Mucosa of descending colon (tissue), 3 donors: ENCODE results near the gene IRF1. TPM values are rescaled to one million over a fixed set of nuclear protein-coding genes. Genes with fewer than 3 reads are reported as not detected.
"Not testable (repeated sequence)": the region's sequence is repeated elsewhere in the genome, so short reads cannot be mapped to it uniquely, and the experiment has no call there.

Experiments
- ATAC-seq: fragments of 200-7000 bp; cut with Tn5 transposase; one replicate; pipeline ENCODE4 v1.9.1; 2020; ENCODE audit warnings: mild to moderate bottlenecking, moderate library complexity
- DNase-seq, 3 donors: peaks; one replicate each; pipeline ENCODE4 v3.0.0-alpha.2; 2020
- H3K36me3 ChIP-seq: fragments of 200-600 bp; one replicate; pipeline ENCODE4 v1.8.0; 2021; ENCODE audit warnings: low read depth, mild to moderate bottlenecking
- H3K4me1 ChIP-seq: fragments of 200-600 bp; one replicate; pipeline ENCODE4 v1.8.0; 2021; ENCODE audit warnings: low read depth, mild to moderate bottlenecking
- H3K4me3 ChIP-seq: fragments of 200-600 bp; one replicate; pipeline ENCODE4 v1.8.0; 2021; ENCODE audit warnings: mild to moderate bottlenecking
- H3K9me3 ChIP-seq: fragments of 200-600 bp; one replicate; pipeline ENCODE4 v1.8.0; 2021; ENCODE audit warnings: mild to moderate bottlenecking
- intact Hi-C, 2 donors: fragments of 100-400 bp; cut with DNase I in 1 of 2; cut with micrococcal nuclease in 1 of 2; formaldehyde crosslinking; loops; one replicate each; pipeline versions ENCODE4 v1.11.0 to v1.11.1; 2022; cut with DNase I, micrococcal nuclease
- total RNA-seq, 3 donors: library from RNA; stranded (reverse); fragmentation: NEBNext Ultra II Directional in 2 of 3; extraction: Animal tissue kit (Norgen Biotek cat#: 25700) in 2 of 3; gene quantifications; one replicate each; pipeline versions ENCODE4 v1.2.1 to v1.2.4, GENCODE V29; 2021 to 2023
- TF ChIP-seq, protein P1 (sequence below): fragments of 200-600 bp; IDR thresholded peaks from one replicate; pipeline ENCODE4 v1.8.0; 2022; ENCODE audit warnings: antibody characterized with exemption, mild to moderate bottlenecking
- donor health status: DM: no; HTN: no; CAD: no; lungs with moderate emphysema.
- donor health status: DM: no; HTN: no; CAD: no.
- donor health status: DM: no; HTN: yes; CAD: no.

The IRF1 gene
- total RNA-seq, 3 donors from 2014 or later, result 89.4 to 172 (median 143) TPM

DNA sequence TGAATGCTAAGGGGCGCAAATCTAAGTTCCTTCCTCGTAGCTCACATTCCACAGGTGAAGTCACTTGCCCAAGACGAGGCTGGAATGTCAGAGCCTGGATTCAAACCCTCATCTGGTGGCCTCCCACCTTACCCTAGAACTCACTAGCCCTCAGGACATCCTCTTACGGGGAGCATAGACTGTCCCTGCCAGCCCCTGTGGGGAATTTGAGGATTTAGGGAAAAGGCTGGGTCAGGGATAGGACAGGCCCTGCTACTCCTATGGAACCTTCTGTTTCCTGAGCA is 45.0 kb downstream of the IRF1 start:
- no peak for DNase-seq
- no peak for ATAC-seq
- TF ChIP-seq, protein P1, sequence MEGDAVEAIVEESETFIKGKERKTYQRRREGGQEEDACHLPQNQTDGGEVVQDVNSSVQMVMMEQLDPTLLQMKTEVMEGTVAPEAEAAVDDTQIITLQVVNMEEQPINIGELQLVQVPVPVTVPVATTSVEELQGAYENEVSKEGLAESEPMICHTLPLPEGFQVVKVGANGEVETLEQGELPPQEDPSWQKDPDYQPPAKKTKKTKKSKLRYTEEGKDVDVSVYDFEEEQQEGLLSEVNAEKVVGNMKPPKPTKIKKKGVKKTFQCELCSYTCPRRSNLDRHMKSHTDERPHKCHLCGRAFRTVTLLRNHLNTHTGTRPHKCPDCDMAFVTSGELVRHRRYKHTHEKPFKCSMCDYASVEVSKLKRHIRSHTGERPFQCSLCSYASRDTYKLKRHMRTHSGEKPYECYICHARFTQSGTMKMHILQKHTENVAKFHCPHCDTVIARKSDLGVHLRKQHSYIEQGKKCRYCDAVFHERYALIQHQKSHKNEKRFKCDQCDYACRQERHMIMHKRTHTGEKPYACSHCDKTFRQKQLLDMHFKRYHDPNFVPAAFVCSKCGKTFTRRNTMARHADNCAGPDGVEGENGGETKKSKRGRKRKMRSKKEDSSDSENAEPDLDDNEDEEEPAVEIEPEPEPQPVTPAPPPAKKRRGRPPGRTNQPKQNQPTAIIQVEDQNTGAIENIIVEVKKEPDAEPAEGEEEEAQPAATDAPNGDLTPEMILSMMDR, result no peak
- Histone ChIP-seq H3K9me3 (no peaks in the 10 kb centered on the region), H3K4me3 (no peak overlapping the region), H3K4me1 (peaks cover 2% of the 10 kb centered on the region), H3K36me3 (no peaks in the 10 kb centered on the region)
- intact Hi-C loops, result no loop called here

DNA sequence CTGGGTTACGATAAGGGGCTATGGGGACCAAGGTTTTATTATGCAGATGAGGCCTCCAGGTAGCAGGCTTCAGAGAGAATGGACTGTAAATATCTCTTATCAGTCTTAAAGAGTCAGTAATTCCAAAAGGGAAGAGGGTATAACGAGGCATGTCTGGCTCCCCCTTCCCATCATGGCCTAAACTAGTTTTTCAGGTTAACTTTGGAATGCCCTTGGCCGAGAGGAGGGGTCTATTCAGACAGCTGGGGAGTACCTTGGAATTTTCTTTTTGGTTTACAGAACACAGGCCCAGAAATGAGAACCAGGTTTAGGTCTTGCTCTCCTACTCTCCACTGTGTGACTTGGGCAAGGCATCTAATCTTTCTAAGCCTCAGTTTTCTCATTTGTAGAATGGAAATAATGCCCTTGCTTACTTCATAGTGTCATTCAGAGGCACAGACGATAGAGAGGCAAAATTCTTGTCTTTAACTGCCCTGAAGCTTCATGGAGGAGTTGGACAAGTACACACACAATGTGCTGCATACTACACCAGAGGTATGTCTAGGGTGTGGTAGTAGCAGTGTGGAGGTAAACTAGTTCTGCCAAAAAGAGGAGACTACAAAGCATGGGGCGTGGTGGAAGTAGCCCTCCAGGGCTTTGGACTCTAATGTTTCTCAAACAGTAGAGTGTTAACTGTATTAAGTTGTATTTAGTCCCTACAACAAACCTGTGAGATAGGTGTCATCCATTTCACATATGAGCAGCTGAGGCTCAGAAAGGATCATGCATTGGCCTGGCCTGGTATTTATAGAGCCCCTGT is 45.5 kb downstream of the IRF1 start:
- Histone ChIP-seq H3K4me3 (no peak overlapping the region), H3K36me3 (no peaks in the 10 kb centered on the region), H3K4me1 (peaks cover 2% of the 10 kb centered on the region), H3K9me3 (no peaks in the 10 kb centered on the region)
- ATAC-seq, result peak; percentile 26
- no peak for DNase-seq
- TF ChIP-seq, protein P1, result no peak
- intact Hi-C loops, result no loop called here

DNA sequence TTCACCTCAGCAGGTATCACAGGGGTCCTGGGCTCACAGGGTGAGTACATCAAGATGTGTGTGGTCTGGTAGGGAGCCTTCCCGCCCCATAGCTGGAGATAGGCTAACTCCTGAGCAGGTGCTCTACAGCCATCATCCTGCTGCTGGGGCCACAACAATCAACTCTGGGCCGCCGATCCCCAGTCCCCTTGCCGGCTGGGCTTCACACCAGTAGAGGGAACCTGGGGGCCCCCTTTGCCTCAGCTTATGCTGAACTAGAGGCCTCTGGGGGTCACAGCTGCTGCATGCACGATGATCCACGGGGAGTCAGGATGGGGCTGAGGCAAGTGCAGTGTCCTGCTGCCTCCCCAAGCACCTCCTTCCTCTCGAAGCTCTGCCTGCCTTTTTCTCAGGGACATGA is 46.5 kb downstream of the IRF1 start:
- no peaks in the 10 kb centered on the region for H3K9me3 ChIP-seq
- no peak for DNase-seq

DNA sequence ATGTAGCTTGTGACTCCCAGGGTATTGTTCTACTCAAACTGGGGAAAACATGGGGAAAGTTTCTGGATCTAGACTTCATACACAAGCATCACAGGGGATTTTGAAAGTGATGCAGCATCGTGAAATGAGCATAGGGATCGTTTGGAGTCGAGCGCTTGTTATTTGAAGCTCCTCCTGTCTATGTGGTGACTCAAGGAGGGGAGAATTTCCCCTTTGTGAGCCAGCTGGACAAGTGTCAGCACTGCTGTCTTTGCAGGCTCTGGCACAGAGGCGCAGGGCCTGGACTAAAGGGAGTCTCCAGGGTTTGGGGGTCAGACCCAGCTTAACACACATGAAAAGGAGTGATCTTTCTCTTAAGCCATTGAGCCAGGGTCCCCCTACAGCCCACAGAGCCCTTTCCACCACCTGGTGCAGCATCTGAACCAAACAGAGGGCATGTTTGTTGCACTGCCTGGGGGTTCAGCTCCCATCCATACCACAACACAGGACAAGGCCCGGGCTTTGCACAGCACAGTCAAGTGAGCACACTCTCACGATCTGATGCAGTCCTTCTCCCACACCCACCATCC is 51.0 kb downstream of the IRF1 start:
- intact Hi-C loops, result no loop called here
- Histone ChIP-seq H3K36me3 (no peaks in the 10 kb centered on the region), H3K4me3 (no peak overlapping the region), H3K9me3 (no peaks in the 10 kb centered on the region), H3K4me1 (peaks cover 37% of the 10 kb centered on the region)
- DNase-seq (no peak), ATAC-seq (peak; percentile 27)
- TF ChIP-seq, protein P1, result no peak

More for the DNA sequence above, 46.5 kb downstream of the IRF1 start:
- ATAC-seq, result no peak
- H3K4me3 ChIP-seq, result no peak overlapping the region
- intact Hi-C loops, result no loop called here
- H3K36me3 ChIP-seq, result no peaks in the 10 kb centered on the region
- TF ChIP-seq, protein P1, result no peak
- H3K4me1 ChIP-seq, result peaks cover 4% of the 10 kb centered on the region

DNA sequence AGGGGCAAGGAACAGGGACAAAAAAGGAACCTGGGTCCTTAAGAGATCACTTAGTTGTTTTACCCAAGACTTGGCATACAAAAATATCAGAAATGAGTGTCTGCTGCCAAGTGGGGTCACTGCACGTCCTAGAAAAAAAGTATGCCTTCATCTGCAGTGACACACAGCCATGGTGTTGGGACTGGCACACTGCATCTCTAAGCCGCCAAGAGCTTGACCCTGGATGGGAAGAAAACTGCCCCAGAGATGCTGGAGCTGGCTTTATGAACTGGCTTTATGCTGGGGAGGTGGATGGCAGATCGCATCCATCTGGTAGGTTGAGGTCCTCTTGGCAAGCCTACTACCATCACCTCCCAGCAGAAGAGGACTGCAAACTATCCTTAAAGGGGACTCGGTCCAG is 51.7 kb downstream of the IRF1 start:
- DNase-seq, result no peak
- TF ChIP-seq, protein P1, result no peak
- Histone ChIP-seq H3K9me3 (no peaks in the 10 kb centered on the region), H3K4me1 (peaks cover 43% of the 10 kb centered on the region), H3K4me3 (no peak overlapping the region), H3K36me3 (no peaks in the 10 kb centered on the region)
- no peak for ATAC-seq
- intact Hi-C loops, result no loop called here

DNA sequence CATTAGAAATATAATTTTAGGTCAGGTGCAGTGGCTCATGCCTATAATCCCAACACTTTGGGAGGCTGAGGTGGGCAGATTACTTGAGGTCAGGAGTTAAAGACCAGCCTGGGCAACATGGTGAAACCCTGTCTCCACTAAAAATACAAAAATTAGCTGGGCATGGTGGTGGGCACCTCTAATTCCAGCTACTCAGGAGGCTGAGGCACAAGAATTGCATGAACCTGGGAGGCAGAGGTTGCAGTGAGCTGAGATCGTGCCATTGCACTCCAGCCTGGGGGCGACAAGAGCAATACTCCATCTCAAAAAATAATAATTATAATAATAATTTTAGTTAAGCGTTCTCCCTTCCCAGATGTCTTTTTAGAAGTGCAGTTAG is 52.3 kb downstream of the IRF1 start:
- H3K36me3 ChIP-seq, H3K4me3 ChIP-seq, intact Hi-C loops, ATAC-seq, DNase-seq, H3K9me3 ChIP-seq: not testable (repeated sequence)
- H3K4me1 ChIP-seq, result peaks cover 48% of the 10 kb centered on the region
